Liver (tissue), 9 donors: ENCODE data around the gene TRMT2A. TPM values are rescaled to one million over a fixed set of nuclear protein-coding genes. Genes with fewer than 3 reads are reported as not detected.

Experiments used
- DNase-seq: peaks from one replicate; pipeline ENCODE4 v3.0.0-alpha.2; 2017; ENCODE audit warnings: low spot score
- H3K27ac ChIP-seq, 2 donors: one replicate each; pipeline ENCODE4 v1.7.0; 2013; ENCODE audit warnings: inconsistent platforms in 2 of 2, low read length in 2 of 2, control low read depth in 1 of 2, low read depth in 1 of 2, mild to moderate bottlenecking in 1 of 2
- H3K27me3 ChIP-seq, 4 donors: one replicate each; pipeline versions ENCODE4 v1.6.1 to v1.7.0; 2013; ENCODE audit warnings: low read length in 3 of 4, inconsistent platforms in 1 of 4, mild to moderate bottlenecking in 1 of 4, moderate library complexity in 1 of 4; ENCODE audit not compliant: control insufficient read depth in 4 of 4, insufficient read depth in 4 of 4
- H3K36me3 ChIP-seq, 4 donors: one replicate each; pipeline versions ENCODE4 v1.6.1 to v1.7.0; 2013; ENCODE audit warnings: low read length in 3 of 4, mild to moderate bottlenecking in 3 of 4, low read depth in 1 of 4, moderate library complexity in 1 of 4; ENCODE audit not compliant: control insufficient read depth in 4 of 4, insufficient read depth in 3 of 4
- H3K4me1 ChIP-seq, 4 donors: one replicate each; pipeline versions ENCODE4 v1.6.1 to v1.7.0; 2013; ENCODE audit warnings: low read length in 3 of 4, mild to moderate bottlenecking in 3 of 4, moderate library complexity in 1 of 4; ENCODE audit not compliant: control insufficient read depth in 4 of 4, insufficient read depth in 4 of 4
- H3K4me3 ChIP-seq, 3 donors: one replicate each; pipeline versions ENCODE4 v1.6.1 to v1.7.0; 2013; ENCODE audit warnings: low read length in 3 of 3, control low read depth in 1 of 3, low read depth in 1 of 3, mild to moderate bottlenecking in 1 of 3
- H3K9ac ChIP-seq, 2 donors: one replicate each; pipeline ENCODE4 v1.7.0; 2013; ENCODE audit warnings: low read length in 2 of 2, mild to moderate bottlenecking in 2 of 2, moderate library complexity in 2 of 2, control low read depth in 1 of 2, low read depth in 1 of 2
- H3K9me3 ChIP-seq, 4 donors: one replicate each; pipeline versions ENCODE4 v1.6.1 to v1.7.0; 2013; ENCODE audit warnings: low read length in 3 of 4; ENCODE audit not compliant: control insufficient read depth in 4 of 4
- ATF3 ChIP-seq: IDR thresholded peaks from 2 replicates; pipeline ENCODE4 v1.6.1; 2016; ENCODE audit warnings: antibody characterized with exemption
- CTCF ChIP-seq: fragments of 150-350 bp; IDR thresholded peaks from 2 replicates; pipeline ENCODE4 v1.5.1; 2017; ENCODE audit warnings: improper control_type of control experiment, low read depth, low read length; ENCODE audit not compliant: missing input control
- FOXA1 ChIP-seq: IDR thresholded peaks from 2 replicates; pipeline ENCODE4 v1.6.1; 2016; ENCODE audit warnings: antibody characterized with exemption
- GABPA ChIP-seq, 2 donors: IDR thresholded peaks in 1 of 2; conservative IDR thresholded peaks in 1 of 2; 2 replicates each; pipeline ENCODE4 v1.6.1; 2016; ENCODE audit warnings: antibody characterized with exemption in 2 of 2, mild to moderate bottlenecking in 1 of 2, moderate library complexity in 1 of 2
- HNF4A ChIP-seq, 2 donors: conservative IDR thresholded peaks; 2 replicates each; pipeline ENCODE4 v1.6.1; 2016; ENCODE audit warnings: antibody characterized with exemption in 2 of 2, mild to moderate bottlenecking in 2 of 2
- HNF4G ChIP-seq: IDR thresholded peaks from 2 replicates; pipeline ENCODE4 v1.6.1; 2016; ENCODE audit warnings: antibody characterized with exemption
- MAX ChIP-seq: IDR thresholded peaks from 2 replicates; pipeline ENCODE4 v1.6.1; 2016; ENCODE audit warnings: antibody characterized with exemption
- NR2F2 ChIP-seq: IDR thresholded peaks from 2 replicates; pipeline ENCODE4 v1.6.1; 2016; ENCODE audit warnings: antibody characterized with exemption
- RAD21 ChIP-seq, 2 donors: IDR thresholded peaks; 2 replicates each; pipeline ENCODE4 v1.6.1; 2016; ENCODE audit warnings: antibody characterized with exemption in 2 of 2, mild to moderate bottlenecking in 2 of 2
- REST ChIP-seq: IDR thresholded peaks from 2 replicates; pipeline ENCODE4 v1.6.1; 2016; ENCODE audit warnings: antibody characterized with exemption, mild to moderate bottlenecking
- RXRA ChIP-seq, 2 donors: IDR thresholded peaks; 2 replicates each; pipeline ENCODE4 v1.6.1; 2017 to 2018; ENCODE audit warnings: antibody characterized with exemption in 2 of 2, mild to moderate bottlenecking in 1 of 2
- SP1 ChIP-seq: IDR thresholded peaks from 2 replicates; pipeline ENCODE4 v1.6.1; 2018; ENCODE audit warnings: antibody characterized with exemption, mild to moderate bottlenecking
- YY1 ChIP-seq: IDR thresholded peaks from 2 replicates; pipeline ENCODE4 v1.6.1; 2016; ENCODE audit warnings: antibody characterized with exemption, mild to moderate bottlenecking
- ZBTB33 ChIP-seq: IDR thresholded peaks from 2 replicates; pipeline ENCODE4 v1.6.1; 2016; ENCODE audit warnings: antibody characterized with exemption
- WGBS: extraction: QIAGEN DNeasy Blood & Tissue Kit; methylation state at CpG from one replicate; pipeline ENCODE4 v1.1.7; 2013; 5-methylcytosine and 5-hydroxymethylcytosine counted together
- polyA plus RNA-seq, 2 donors: library from polyadenylated mRNA; stranded (reverse) in 1 of 2; unstranded in 1 of 2; fragments of 200-250 nt in 1 of 2; fragments of >200 nt in 1 of 2; fragmentation: Nextera tagmentation in 1 of 2; extraction: Ambion mirVana in 1 of 2; gene quantifications; one replicate each; pipeline versions ENCODE4 v1.2.1 to v1.2.3, GENCODE V29; 2013 to 2015
- total RNA-seq, 2 donors: library from RNA; depleted of rRNA; stranded (reverse); fragments of >200 nt; gene quantifications; one replicate each; pipeline ENCODE4 v1.2.3, GENCODE V29; 2014
- donor health status: healthy.
- donor health status: healthy.
- donor health status: healthy.
- donor health status: healthy.
- donor health status: healthy.

The TRMT2A gene
- total and polyA plus RNA-seq, 4 donors, result 19.9 to 32.9 (median 25.2) TPM

GRCh38 chr22:20089977-20090729 lies 26.9 kb downstream of the TRMT2A start:
- H3K9me3 ChIP-seq, result no peaks in the 10 kb centered on the region
- no peak for DNase-seq
- no peak overlapping the region for H3K27ac ChIP-seq
- WGBS, result 95% methylated on average over 11 of the region's 11 CpGs
- no peaks in the 10 kb centered on the region for H3K27me3 ChIP-seq
- H3K9ac ChIP-seq, result no peak overlapping the region
- H3K4me1 ChIP-seq, result peaks cover 12 to 41% (median 27%) of the 10 kb centered on the region in 4 donors
- H3K4me3 ChIP-seq, result no peak overlapping the region
- TF ChIP-seq RXRA (IDR thresholded peaks at IDR 0.05), result no peak
- no peak for TF ChIP-seq HNF4A (conservative IDR thresholded peaks at IDR 0.05)
- no peak for TF ChIP-seq CTCF
- TF ChIP-seq YY1, result no peak
- no peak for TF ChIP-seq FOXA1
- TF ChIP-seq ZBTB33, result no peak
- TF ChIP-seq REST, result no peak
- no peak for TF ChIP-seq NR2F2
- no peak for TF ChIP-seq RAD21 (IDR thresholded peaks at IDR 0.05)
- TF ChIP-seq SP1, result no peak
- no peak for TF ChIP-seq GABPA (IDR thresholded peaks at IDR 0.05 in 1 of 2, conservative IDR thresholded peaks at IDR 0.05 in 1 of 2)
- TF ChIP-seq MAX, result no peak
- no peak for TF ChIP-seq HNF4G
- TF ChIP-seq ATF3, result no peak
- peaks cover 27 to 64% (median 51%) of the 10 kb centered on the region in 4 donors for H3K36me3 ChIP-seq
